K562 (cell line): ENCODE data around the gene TSHR. TPM values are rescaled to one million over a fixed set of nuclear protein-coding genes. Genes with fewer than 3 reads are reported as not detected.

Source experiments
- ATAC-seq: fragments of 200-7000 bp; cut with Tn5 transposase; 3 replicates; pipeline ENCODE4 v1.9.1; 2020; ENCODE audit warnings: moderate library complexity
- BruUV-seq: library from RNA; stranded (reverse); fragments of 400-500 nt; replicated peaks from 2 replicates; lab custom pipeline; 2021; lab: Mats Ljungman, UMichigan
- CTCF ChIA-PET: fragments of 300-600 bp; formaldehyde crosslinking; extraction: SDS; loops from one replicate; lab custom pipeline; 2021; ENCODE audit warnings: low intra/inter-chr PET ratio; lab: Yijun Ruan, JAX
- POLR2A ChIA-PET: fragments of 300-600, 350-650 bp; sonication (Branson Sonifier 250); formaldehyde crosslinking; extraction: SDS; loops from one replicate; lab custom pipeline; 2021; ENCODE audit warnings: antibody characterized with exemption, inconsistent platforms; lab: Yijun Ruan, JAX
- DNase-seq, 4 experiments: peaks; one replicate each; pipeline versions ENCODE4 v3.0.0 to v3.0.0-alpha.2; 2011 to 2018; ENCODE audit warnings: low spot score in 3 of 4, mixed read lengths in 3 of 4; ENCODE audit errors: extremely low read depth in 1 of 4
- FAIRE-seq: peaks from 2 replicates; lab custom pipeline; 2011; peaks lifted over from hg19 to GRCh38; lab: Jason Lieb, UNC
- H2AFZ ChIP-seq: 2 replicates; pipeline ENCODE4 v1.6.0; 2011; ENCODE audit warnings: low read depth, low read length, control low read depth, inconsistent platforms
- H3K27ac ChIP-seq: fragments of 200-600 bp; 3 replicates; pipeline ENCODE4 v1.8.0; 2011; ENCODE audit warnings: low read depth, mild to moderate bottlenecking, control low read depth, inconsistent platforms, low read length, moderate library complexity, mixed read lengths; ENCODE audit errors: extremely low read depth
- H3K27me3 ChIP-seq, 2 experiments: fragments of 300-600 bp in 1 of 2; 2 replicates in 1 of 2; 3 replicates in 1 of 2; pipeline versions ENCODE4 v1.6.0 to v1.8.0; 2011; ENCODE audit warnings: inconsistent platforms in 2 of 2, low read length in 2 of 2, mild to moderate bottlenecking in 1 of 2, mixed read lengths in 1 of 2, moderate library complexity in 1 of 2; ENCODE audit not compliant: control insufficient read depth in 2 of 2, insufficient read depth in 2 of 2
- H3K36me3 ChIP-seq: fragments of 300-600 bp; 3 replicates; pipeline ENCODE4 v1.8.0; 2011; ENCODE audit warnings: mild to moderate bottlenecking, low read length, inconsistent platforms; ENCODE audit not compliant: control insufficient read depth, insufficient read depth
- H3K4me1 ChIP-seq, 2 experiments: fragments of 200-600 bp in 1 of 2; replicated peaks in 1 of 2; 2 replicates in 1 of 2; 3 replicates in 1 of 2; pipeline versions ENCODE4 v1.5.1 to v1.8.0; 2011; ENCODE audit warnings: inconsistent platforms in 2 of 2, low read length in 2 of 2, mild to moderate bottlenecking in 1 of 2, mixed read lengths in 1 of 2, moderate library complexity in 1 of 2; ENCODE audit not compliant: control insufficient read depth in 2 of 2, insufficient read depth in 2 of 2
- H3K4me2 ChIP-seq: 2 replicates; pipeline ENCODE4 v1.6.1; 2011; ENCODE audit warnings: low read length, control low read depth, inconsistent platforms, mixed read lengths; ENCODE audit not compliant: insufficient read depth
- H3K4me3 ChIP-seq: fragments of 200-600 bp; sonication (generic), shearing (Covaris generic); 2 replicates; pipeline ENCODE4 v1.5.1; 2016; ENCODE audit warnings: control low read depth, inconsistent platforms
- H3K79me2 ChIP-seq: fragments of 200-600 bp; 3 replicates; pipeline ENCODE4 v1.8.0; 2011; ENCODE audit warnings: low read length, inconsistent platforms; ENCODE audit not compliant: control insufficient read depth, insufficient read depth
- H3K9ac ChIP-seq, 2 experiments: 2 replicates each; pipeline versions ENCODE4 v1.6.0 to v1.6.1; 2011; ENCODE audit warnings: low read depth in 2 of 2, low read length in 2 of 2, control low read depth in 1 of 2, inconsistent platforms in 1 of 2, mild to moderate bottlenecking in 1 of 2, mixed read lengths in 1 of 2; ENCODE audit not compliant: insufficient read depth in 1 of 2
- H3K9me1 ChIP-seq: one replicate; pipeline ENCODE4 v1.6.0; 2011; ENCODE audit warnings: inconsistent platforms, mild to moderate bottlenecking, low read length, moderate library complexity; ENCODE audit not compliant: control insufficient read depth, insufficient read depth
- H3K9me3 ChIP-seq: replicated peaks from 2 replicates; pipeline ENCODE4 v1.5.1; 2011; ENCODE audit warnings: low read depth, low read length, inconsistent platforms; ENCODE audit not compliant: control insufficient read depth, insufficient read depth
- H4K20me1 ChIP-seq: replicated peaks from 2 replicates; pipeline ENCODE4 v1.6.1; 2011; ENCODE audit warnings: low read length, inconsistent platforms, mixed read lengths; ENCODE audit not compliant: control insufficient read depth, insufficient read depth
- GTF2A2 ChIP-seq: IDR thresholded peaks from 2 replicates; pipeline ENCODE4 v1.6.1; 2016; ENCODE audit warnings: mild to moderate bottlenecking, missing genetic modification characterization, missing compliant biosample characterization
- ZNF146 ChIP-seq: IDR thresholded peaks from one replicate; pipeline ENCODE4 v1.6.1; 2018; ENCODE audit warnings: missing compliant biosample characterization; ENCODE audit not compliant: unreplicated experiment
- ZNF318 ChIP-seq, 2 experiments: fragments of 450-650 bp; IDR thresholded peaks; 2 replicates each; pipeline ENCODE4 v1.6.1; 2016; ENCODE audit warnings: mild to moderate bottlenecking in 2 of 2, borderline replicate concordance in 1 of 2, low read depth in 1 of 2, moderate library complexity in 1 of 2
- ZNF41 ChIP-seq: fragments of 250-450 bp; sonication (Bioruptor Pico); conservative IDR thresholded peaks from 2 replicates; pipeline ENCODE4 v1.4.0; 2020; ENCODE audit warnings: mild to moderate bottlenecking
- ZNF551 ChIP-seq: fragments of 250-450 bp; sonication (Bioruptor Pico); IDR thresholded peaks from 2 replicates; pipeline ENCODE4 v1.5.0; 2021; ENCODE audit warnings: mild to moderate bottlenecking, moderate library complexity
- WGBS: fragments of 100-300 bp; shearing (Covaris generic); methylation state at CpG from one replicate; pipeline ENCODE4 v1.1.6; 2016; ENCODE audit warnings: low coverage, mixed read lengths; ENCODE audit not compliant: insufficient coverage; ENCODE audit errors: missing lambda C conversion rate; 5-methylcytosine and 5-hydroxymethylcytosine counted together
- in situ Hi-C: fragments of 300-500 bp; cut with MboI; formaldehyde crosslinking; loops from 4 replicates; pipeline ENCODE4 v1.15.0; 2018; ENCODE audit warnings: inconsistent platforms, mixed read lengths
- intact Hi-C: fragments of 100-400 bp; cut with micrococcal nuclease; formaldehyde crosslinking; loops from 2 replicates; pipeline ENCODE4 v1.14.2; 2022
- polyA plus RNA-seq, 8 experiments: library from polyadenylated mRNA; depleted of rRNA in 4 of 8; stranded (reverse) in 5 of 8; unstranded in 3 of 8; fragments of >200 nt; fragmentation: Nextera tagmentation in 2 of 8; fragmentation: Illumina TruSeq in 1 of 8; extraction: Ambion mirVana in 2 of 8; extraction: Trizol in 1 of 8; gene quantifications; 2 replicates each; pipeline versions ENCODE4 v1.2.1 to v1.2.3, GENCODE V29; 2011 to 2014; ENCODE audit warnings: inconsistent platforms in 1 of 8, missing spikeins in 1 of 8
- total RNA-seq, 7 experiments: library from RNA; depleted of rRNA in 6 of 7; stranded (reverse); fragments of >200 nt in 6 of 7; fragmentation: Illumina TruSeq in 2 of 7; extraction: Trizol in 2 of 7; gene quantifications; 2 replicates each; pipeline versions ENCODE4 v1.2.1 to v1.2.3, GENCODE V29; 2011 to 2021; ENCODE audit warnings: low replicate concordance in 1 of 7
- TF ChIP-seq, protein P1 (sequence below): fragments of 450-650 bp; IDR thresholded peaks from 2 replicates; pipeline ENCODE4 v1.6.1; 2014; ENCODE audit warnings: low read depth, mild to moderate bottlenecking, moderate library complexity, borderline replicate concordance
- TF ChIP-seq, protein P2 (sequence below): fragments of 200-800 bp; sonication (Bioruptor generic); IDR thresholded peaks from 2 replicates; pipeline ENCODE4 v1.6.1; 2016; ENCODE audit warnings: missing genetic modification characterization, missing compliant biosample characterization

The TSHR gene
- total and polyA plus RNA-seq, 9 of the 15 experiments (the other 6 are each of a cell fraction or from before 2014, with no cell fraction given) = 0.01 to 0.10 TPM; not detected in 7

GRCh38 chr14:81166121-81166520 is 210.7 kb downstream of the TSHR start:
- Histone ChIP-seq H3K27me3 (no peaks in the 10 kb centered on the region), H3K9ac (no peak overlapping the region), H2AFZ (no peak overlapping the region), H3K9me1 (no peaks in the 10 kb centered on the region), H4K20me1 (no peaks in the 10 kb centered on the region), H3K4me3 (no peak overlapping the region), H3K9me3 (no peaks in the 10 kb centered on the region), H3K4me2 (no peak overlapping the region), H3K79me2 (no peaks in the 10 kb centered on the region), H3K4me1 (peaks cover 8 to 22% of the 10 kb centered on the region in 2 experiments), H3K27ac (no peak overlapping the region), H3K36me3 (no peaks in the 10 kb centered on the region)
- ChIA-PET CTCF (no interaction called here), POLR2A (no interaction called here)
- ATAC-seq (no peak), FAIRE-seq (no peak), DNase-seq (no peak)
- in situ Hi-C loops (no loop called here), intact Hi-C loops (no loop called here)
- 66% methylated on average over 2 of the region's 2 CpGs for WGBS
- no TSS peak for BruUV-seq
- TF ChIP-seq, protein P1, sequence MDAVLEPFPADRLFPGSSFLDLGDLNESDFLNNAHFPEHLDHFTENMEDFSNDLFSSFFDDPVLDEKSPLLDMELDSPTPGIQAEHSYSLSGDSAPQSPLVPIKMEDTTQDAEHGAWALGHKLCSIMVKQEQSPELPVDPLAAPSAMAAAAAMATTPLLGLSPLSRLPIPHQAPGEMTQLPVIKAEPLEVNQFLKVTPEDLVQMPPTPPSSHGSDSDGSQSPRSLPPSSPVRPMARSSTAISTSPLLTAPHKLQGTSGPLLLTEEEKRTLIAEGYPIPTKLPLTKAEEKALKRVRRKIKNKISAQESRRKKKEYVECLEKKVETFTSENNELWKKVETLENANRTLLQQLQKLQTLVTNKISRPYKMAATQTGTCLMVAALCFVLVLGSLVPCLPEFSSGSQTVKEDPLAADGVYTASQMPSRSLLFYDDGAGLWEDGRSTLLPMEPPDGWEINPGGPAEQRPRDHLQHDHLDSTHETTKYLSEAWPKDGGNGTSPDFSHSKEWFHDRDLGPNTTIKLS = no peak
- TF ChIP-seq, protein P2, sequence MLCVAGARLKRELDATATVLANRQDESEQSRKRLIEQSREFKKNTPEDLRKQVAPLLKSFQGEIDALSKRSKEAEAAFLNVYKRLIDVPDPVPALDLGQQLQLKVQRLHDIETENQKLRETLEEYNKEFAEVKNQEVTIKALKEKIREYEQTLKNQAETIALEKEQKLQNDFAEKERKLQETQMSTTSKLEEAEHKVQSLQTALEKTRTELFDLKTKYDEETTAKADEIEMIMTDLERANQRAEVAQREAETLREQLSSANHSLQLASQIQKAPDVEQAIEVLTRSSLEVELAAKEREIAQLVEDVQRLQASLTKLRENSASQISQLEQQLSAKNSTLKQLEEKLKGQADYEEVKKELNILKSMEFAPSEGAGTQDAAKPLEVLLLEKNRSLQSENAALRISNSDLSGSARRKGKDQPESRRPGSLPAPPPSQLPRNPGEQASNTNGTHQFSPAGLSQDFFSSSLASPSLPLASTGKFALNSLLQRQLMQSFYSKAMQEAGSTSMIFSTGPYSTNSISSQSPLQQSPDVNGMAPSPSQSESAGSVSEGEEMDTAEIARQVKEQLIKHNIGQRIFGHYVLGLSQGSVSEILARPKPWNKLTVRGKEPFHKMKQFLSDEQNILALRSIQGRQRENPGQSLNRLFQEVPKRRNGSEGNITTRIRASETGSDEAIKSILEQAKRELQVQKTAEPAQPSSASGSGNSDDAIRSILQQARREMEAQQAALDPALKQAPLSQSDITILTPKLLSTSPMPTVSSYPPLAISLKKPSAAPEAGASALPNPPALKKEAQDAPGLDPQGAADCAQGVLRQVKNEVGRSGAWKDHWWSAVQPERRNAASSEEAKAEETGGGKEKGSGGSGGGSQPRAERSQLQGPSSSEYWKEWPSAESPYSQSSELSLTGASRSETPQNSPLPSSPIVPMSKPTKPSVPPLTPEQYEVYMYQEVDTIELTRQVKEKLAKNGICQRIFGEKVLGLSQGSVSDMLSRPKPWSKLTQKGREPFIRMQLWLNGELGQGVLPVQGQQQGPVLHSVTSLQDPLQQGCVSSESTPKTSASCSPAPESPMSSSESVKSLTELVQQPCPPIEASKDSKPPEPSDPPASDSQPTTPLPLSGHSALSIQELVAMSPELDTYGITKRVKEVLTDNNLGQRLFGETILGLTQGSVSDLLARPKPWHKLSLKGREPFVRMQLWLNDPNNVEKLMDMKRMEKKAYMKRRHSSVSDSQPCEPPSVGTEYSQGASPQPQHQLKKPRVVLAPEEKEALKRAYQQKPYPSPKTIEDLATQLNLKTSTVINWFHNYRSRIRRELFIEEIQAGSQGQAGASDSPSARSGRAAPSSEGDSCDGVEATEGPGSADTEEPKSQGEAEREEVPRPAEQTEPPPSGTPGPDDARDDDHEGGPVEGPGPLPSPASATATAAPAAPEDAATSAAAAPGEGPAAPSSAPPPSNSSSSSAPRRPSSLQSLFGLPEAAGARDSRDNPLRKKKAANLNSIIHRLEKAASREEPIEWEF (CRISPR knock-in tag) = no peak
- TF ChIP-seq ZNF146 (CRISPR knock-in tag) = no peak
- no peak for TF ChIP-seq GTF2A2
- no peak for TF ChIP-seq ZNF551
- no peak for TF ChIP-seq ZNF318 (IDR thresholded peaks at IDR 0.05; ENCODE audit: borderline replicate concordance in 1 of 2, low read depth in 1 of 2)
- no peak for TF ChIP-seq ZNF41 (CRISPR knock-in tag)
